HG03095 (cell line): ENCODE measurements around the gene AKR1C3.
"Not testable (repeated sequence)": the region's sequence is repeated elsewhere in the genome, so short reads cannot be mapped to it uniquely, and the experiment has no call there.

Experiments used
- ATAC-seq: cut with Tn5 transposase; IDR thresholded peaks from one replicate; pipeline ENCODE4 v1.9.1; 2021; ENCODE audit warnings: moderate library complexity; ENCODE audit not compliant: unreplicated experiment

AKR1C3 gene

DNA sequence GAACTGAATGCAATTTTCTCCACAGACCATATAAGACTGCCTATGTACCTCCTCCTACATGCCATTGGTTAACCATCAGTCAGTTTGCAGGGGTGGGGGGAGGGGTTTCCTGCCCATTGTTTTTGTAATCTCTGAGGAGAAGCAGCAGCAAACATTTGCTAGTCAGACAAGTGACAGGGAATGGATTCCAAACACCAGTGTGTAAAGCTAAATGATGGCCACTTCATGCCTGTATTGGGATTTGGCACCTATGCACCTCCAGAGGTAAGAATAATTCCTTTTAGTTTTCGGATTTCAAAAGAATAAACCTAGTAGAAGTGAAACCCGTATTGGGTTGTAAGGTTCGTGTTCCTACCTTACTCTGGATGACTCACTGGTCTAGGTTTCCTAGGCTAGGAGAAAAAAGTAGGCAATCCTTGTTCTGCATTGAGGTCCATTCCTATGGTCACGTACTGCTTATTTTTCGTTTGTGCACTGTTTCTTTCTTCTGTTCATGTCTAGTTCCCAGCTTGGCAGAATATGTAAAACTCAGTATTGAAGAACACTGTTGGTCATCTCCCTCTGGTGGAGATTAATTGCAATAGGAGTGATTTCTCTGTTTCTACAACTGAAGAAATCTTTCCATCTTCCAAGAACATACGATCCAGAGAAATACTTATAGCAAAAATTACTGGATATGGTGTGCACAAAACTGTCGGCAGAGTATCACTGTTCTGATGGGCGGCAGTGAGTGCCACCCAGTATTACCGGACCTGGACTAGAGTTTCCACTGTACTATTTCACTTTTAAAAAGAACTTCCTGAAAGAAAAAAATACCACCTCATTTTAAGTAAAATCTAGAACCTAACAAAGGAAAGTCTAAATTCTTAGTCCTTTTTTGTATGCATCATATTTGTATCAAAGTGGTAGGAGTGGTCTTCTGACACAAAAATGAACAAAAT lies at the start of gene AKR1C3:
AKR1C3 (plus strand) TSS at position 150 of the 941 bp plus-strand sequence; CDS start at position 181, 31 bp downstream.
- ATAC-seq: no peak

DNA sequence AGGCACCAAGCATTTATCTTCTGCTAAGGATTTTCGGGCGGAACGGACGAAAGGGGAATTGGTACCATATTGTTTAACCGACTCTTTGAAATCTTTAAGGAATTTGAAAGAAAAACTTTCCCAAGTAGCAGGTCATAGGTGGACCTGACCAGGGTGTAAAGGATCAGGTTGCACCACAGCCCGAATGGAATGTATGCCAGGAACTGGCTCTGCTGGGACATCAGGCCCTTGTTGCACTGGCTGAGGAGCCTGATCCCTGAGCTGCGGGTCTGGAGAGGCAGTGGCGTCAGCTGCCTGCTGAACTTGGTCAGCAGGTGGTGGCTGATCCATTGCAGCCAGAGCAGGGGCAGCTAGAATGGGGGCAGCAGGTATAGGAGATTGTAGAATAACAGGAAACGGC lies 49.1 kb upstream of the AKR1C3 start:
- no peak for ATAC-seq

DNA sequence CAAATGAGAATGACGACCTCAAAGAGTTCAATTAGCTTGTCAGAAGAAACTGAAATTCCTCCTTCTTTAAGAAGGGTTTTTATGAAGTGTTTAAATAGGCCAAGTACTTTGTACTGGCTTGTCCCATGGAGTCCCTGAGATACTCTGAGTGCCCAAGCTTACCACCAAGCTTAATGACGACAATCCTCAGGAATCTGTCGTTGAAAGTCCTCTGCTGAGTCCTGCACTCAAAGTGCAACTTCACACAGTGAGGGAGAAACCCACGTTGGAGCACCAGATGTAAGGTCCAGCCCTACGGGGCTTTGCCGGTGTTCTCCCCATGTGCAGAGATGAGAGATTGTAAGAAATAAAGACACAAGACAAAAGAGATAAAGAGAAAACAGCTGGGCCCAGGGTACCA lies 47.8 kb upstream of the AKR1C3 start:
- ATAC-seq: no peak

DNA sequence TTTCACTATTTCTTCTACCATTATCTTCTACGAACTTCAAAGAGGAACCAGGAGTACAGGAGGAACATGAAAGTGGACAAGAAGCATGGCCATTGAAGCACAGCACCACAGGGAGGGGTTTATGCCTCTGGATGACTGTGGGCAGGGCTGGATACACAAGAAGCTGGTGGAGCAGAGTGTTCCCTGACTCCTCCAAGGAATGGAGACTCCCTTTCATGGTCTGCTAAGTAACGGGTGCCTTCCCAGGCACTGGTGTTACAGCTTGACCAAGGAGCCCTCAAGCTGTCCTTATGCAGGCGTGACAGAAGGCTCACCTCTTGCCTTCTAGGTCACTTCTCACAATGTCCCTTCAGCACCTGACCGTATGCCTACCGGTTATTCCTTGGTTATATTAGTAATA lies 47.2 kb upstream of the AKR1C3 start:
- ATAC-seq: not testable (repeated sequence)

DNA sequence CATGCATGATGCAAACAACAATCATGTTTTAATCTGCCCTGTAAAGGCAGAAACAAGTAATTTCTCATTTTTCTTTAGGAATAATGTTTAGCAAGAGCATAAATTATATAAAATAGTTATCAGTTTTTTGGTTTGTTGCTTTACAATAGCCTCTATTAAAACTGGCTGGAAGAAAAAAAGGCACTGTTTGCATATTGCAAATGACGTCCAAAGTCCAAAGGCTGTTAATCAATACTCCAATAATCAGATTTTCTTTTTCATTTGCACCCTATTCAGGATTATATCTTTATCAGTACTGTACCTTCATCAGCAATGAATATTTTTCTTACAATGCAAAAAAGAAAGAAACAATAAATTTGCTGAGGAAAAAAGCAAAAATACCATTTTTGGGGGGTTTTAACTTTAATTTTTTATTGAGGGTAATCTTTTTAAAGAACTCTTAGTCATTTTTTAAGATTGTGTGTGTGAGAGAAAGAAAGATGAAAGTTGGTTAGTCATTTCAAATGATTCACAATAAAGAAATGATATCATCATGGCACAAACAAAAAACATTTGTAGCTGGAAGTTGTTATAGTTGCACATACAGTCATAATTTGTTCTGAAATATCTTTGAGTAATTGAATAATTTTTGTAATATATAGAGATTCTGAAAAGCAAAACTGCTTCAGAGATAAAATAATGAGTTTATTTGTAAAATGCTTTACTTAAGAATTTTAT lies 46.1 kb upstream of the AKR1C3 start:
- no peak for ATAC-seq

DNA sequence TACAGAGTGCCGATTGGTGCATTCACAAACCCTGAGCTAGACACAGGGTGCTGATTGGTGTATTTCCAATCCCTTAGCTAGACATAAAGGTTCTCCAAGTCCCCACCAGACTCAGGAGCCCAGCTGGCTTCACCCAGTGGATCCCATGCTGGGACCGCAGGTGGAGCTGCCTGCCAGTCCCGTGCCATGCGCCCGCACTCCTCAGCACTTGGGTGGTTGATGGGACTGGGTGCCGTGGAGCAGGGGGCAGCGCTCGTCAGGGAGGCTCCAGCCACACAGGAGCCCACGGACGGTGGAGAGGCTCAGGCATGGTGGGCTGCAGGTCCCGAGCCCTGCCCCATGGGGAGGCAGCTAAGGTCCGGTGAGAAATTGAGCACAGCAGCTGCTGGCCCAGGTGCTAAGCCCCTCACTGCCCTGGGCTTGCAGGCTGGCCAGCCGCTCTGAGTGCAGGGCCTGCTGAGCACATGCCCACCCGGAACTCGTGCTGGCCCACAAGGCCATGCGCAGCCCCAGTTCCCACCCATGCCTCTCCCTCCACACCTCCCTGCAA lies 41.2 kb upstream of the AKR1C3 start:
- ATAC-seq: not testable (repeated sequence)

DNA sequence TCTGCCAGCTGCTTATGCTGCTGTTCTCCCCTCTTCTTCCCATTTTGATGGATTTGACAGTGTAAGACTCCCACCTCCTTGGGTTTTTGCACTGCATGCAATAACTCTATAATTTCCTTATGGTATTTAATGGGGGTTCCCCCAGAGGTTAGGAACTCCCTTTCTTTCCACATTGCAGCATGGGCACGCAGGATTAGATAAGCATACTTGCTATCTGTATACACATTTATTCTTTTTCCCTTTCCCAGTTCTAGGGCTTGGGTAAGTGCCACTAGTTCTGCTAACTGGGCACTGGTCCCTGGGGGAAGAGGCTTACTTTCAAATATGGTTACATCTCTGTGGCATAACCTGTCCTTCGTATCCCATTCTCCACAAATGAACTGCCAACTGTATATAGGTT lies 39.4 kb upstream of the AKR1C3 start:
- not testable (repeated sequence) for ATAC-seq

DNA sequence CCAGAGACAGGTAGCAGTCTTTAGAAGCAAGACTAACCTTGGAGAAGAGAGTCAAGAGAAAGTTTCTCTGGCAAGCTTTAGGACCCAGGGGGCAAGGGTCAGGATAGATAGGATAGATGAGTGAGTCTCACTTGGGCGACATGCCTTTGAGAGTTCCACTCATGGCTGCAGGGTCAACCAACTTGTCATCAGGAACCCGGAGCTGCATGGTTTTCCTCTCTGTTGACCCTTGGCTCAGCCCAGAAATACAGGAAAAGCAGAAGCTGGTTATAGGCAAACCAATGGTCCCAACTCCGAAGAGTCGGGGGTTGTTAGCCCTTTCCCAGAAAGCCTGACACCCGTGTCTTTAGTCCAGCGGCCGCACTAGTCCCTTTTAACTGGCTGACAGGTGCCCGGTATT lies 34.9 kb upstream of the AKR1C3 start:
- ATAC-seq: not testable (repeated sequence)

DNA sequence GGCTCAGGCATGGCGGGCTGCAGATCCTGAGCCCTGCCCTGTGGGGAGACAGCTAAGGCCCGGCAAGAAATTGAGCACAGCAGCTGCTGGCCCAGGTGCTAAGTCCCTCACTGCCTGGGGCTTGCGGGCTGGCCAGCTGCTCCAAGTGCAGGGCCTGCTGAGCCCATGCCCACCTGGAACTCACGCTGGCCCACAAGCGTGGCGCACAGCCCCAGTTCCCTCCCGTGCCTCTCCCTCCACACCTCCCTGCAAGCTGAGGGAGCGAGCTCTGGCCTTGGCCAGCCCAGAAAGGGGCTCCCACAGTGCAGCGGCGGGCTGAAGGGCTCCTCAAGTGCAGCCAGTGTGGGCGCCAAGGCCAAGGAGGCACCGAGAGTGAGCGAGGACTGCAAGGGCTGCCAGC lies 33.4 kb upstream of the AKR1C3 start:
- ATAC-seq: not testable (repeated sequence)

DNA sequence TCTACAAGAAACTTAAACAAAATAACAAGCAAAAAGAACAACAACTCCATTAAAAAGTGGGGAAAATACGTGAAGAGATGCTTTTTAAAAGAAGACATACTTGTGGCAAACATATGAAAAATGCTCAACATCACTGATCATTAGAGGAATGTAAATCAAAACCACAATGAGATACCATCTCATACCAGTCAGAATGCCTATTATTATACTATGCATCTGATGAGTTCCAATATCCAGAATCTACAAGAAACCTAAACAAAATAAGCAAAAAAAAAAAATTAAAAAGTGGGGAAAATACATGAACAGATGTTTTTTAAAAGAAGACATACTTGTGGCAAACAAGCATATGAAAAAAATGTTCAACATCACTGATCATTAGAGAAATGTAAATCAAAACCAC lies 29.6 kb upstream of the AKR1C3 start:
- no peak for ATAC-seq

DNA sequence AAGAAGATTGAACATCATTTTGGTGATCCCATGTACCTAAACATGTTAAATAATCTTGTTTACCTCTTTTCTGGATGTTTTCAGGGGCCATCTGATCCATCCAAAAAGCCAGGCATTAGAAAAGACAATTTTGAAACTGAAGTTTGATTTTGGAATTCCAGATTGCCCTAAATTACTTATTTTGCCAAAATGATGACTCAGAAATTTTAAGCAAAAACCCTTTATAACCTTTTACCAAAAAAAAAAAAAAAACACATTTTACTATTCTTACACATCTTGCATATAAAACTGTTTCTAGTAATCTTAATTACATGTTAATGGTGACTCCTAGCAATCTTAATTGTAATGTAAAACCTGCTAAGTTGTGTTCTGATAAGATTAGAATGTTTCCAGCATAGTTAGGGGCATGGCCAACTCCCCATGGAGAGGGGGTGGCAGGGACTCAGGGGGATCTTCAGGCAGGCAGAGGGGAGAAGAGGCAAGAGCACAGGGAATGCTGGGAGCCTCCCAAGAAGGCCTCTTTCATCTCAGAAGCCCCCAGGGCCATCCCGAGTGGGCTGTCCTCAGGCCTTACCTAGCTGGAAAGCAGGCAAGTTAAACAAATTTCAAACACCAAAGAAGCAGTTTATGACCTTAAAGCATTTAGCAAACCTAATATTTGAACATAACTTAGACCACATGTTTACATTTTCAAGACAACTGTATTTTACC lies 25.8 kb upstream of the AKR1C3 start:
- no peak for ATAC-seq

DNA sequence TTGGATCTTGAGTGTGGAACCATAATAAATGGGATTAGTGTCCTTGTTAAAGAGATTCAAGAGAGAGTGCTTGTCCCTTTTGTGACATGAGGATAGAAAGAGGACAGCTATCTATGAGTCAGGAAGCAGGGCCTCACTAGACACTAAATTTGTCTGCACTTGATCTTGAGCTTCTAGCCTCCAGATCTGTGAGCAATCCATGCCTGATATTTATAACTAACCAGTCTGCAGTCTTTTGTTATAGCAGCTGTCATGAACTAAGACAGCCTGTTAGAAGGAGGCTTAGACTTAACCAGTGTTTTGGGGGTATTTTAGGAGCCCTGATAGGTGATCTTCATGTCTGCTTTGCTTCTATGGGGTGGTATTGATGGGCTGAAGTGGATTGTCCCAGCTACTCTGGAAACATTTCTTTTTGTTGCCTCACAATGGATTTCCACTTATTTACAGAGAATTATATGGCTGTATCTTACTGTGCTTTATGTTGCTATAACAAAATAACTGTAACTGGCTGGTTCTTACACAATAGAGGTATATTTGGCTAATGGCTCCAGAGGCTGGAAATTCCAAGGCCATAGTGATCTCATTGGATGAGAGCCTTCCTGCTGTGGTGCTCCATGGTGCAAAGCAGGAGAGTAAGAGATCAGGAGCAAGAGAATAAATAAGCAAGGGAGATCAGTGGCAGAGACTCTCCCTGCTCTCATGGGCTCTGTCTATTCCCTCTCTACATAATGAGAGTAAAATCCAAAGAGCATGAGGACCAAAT lies 23.4 kb upstream of the AKR1C3 start:
- ATAC-seq: no peak

DNA sequence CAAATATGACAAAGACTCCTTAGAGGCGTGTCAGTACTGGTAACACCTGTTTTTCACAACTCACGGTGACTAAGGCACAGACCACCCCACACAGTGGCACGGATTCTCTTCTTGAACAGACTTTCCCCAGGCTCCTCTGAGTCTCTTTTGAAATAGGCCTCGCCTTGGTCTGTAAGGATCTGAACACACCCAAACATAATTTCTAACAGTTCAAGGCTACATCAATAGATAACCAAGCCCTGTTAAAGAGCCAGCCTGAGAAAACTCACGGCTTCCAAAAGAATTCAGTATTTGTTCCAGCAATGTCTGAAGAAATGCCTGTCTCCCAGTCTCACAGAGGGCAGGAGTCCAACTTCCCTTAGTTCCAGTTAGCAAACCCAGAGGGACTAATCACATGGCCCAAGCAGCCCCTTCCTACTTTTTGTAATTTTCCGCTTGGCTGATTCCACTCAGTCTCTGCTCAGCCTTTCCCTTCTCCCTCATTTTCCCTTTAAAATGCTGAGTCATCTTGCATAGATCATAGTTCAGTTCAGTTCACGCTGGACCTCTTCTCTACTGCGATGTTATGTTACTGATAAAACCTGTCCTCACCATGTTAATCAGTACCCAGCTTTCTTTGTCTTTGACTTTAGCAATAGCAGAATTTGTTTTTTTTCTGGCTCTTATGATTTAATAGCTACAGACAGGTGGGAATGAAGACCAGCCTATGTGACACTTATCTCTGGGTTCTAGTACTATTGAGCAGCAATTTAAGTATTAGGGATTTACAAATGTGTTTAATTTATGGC lies 22.6 kb upstream of the AKR1C3 start:
- ATAC-seq: no peak

DNA sequence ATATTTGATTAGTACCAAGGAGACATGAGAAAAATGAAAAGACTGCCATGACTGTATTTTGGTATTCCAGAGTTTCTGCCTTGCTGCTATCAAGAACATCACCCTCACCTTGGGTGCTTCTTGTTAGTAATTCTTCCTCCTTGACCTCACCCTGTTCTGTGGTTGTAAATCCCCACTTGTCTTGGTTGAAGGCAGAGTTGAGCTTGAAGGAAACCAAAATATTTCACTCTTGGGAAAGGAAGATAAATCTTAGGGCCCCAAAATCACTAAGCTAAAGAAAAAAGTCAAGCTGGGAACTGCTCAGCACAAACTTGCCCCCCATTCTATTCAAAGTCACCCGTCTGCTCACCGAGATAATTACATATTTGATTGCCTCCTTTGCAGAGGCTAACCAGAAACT lies 20.6 kb upstream of the AKR1C3 start:
- ATAC-seq: no peak

DNA sequence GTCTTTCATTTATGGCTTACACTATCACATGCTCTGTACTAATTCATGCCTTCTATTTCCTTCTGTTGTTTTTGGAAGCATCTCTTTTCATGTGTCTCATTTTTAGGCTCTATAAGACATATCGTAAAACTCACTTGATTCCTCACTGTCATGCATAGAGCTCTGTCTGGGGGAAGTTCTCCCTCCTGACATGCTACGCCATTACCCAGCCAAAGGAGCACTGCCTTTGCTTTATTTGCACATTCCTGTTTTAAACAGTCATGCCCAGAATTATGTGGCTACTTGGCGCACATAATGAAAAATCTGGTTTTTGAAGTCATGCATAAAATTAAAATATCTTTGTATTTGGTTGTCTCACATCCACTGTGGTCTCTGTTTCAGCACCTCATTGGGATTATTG lies 17.6 kb upstream of the AKR1C3 start:
- ATAC-seq: no peak

DNA sequence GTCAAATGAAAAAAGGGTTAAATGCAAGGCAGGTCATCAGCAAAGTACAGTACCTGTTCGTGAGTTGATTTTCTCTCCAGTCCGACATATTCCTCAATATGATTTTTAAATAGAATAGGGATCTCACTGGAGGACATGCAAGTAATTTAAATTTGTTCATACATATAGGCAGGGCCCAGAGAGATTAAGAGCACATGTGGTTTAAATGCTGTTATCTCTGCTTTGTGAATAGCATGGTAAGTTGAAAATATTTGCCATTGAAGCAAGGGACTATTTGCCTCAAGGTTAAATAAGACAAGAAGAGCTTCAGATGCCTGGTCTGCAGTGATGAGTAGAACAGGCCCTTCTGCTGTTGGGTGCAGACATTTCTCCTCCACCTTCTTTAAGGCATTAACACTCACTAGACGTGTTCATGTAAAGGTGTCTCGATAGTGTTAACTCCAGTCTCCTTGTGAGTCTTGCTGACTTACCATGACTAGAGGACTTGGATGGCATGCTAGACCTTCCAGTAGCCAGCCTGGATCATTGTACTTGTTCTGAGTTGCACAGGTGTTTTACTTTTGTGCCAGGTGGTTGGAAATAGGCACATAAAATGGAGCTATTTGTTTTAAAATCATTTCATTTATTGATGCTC lies 15.6 kb upstream of the AKR1C3 start:
- ATAC-seq: no peak

DNA sequence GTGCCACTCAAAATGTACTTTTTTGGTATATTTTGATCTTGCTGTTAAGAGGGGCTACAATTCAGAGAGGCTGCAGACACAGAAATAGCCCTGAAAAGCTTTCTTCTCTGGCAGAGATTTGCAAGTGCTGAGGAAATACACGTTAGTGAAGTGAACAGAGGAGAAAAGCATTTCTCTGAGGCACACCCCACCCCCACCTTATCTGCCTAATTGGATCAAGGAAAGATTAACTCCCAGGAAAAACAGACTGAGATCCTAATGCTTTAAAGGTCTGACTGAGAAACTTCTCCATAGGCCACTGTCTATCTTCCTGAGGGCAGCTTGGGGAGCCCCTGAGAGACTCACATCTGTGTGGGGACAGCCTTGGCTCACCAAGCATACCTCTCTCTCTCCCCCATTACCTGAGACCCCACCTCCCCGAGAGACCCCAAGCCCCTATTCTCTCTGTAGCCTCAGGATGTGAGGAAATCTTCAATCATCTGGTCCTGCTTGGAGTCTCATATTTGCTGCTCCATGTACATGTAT lies 14.8 kb upstream of the AKR1C3 start:
- ATAC-seq: no peak

DNA sequence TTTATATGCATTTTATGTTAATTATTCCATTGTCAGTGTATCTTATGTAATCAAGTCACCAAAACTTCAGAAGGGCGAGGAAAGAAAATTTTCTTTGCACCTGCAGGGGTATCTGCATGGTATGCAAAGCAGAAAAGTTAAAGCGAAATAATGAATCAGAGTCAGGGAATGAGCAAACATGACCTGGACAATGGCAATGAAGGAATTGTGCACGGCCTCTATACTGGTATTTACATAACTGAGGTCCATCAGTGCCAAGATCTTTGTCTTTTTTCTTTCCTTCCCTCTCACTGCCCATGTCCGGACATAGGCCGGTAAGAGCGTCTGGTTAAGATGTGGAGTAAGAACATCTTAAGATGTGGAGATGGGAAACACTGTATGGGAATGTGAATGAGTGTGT lies 14.4 kb upstream of the AKR1C3 start:
- ATAC-seq: no peak

DNA sequence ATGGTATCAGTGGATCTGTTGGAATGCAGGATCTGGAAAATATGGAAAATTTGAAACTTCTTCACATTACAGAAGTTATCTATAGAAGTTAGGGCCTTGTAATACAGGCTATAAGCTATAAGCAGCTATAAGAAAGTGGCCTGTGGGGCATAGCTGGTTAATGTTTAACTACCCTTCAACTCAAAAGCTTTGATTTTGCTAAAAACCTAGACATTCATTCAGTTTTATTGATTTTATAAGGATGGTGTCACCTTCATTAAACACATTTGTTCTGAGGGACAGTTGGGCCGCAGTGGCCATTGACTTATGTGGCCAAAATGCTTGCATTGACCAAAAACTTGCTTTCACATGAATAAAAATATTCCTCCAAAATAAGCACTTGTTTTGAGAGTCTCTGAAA lies 13.1 kb upstream of the AKR1C3 start:
- ATAC-seq: no peak
